Tibial artery (tissue), 4 donors: ENCODE measurements around the gene TTC24.

Source experiments
- DNase-seq, 2 donors: peaks; one replicate each; pipeline ENCODE4 v3.0.0-alpha.2; 2019
- H3K27ac ChIP-seq, 2 donors: fragments of 200-600 bp; sonication (generic) in 1 of 2; 1 replicate in 1 of 2; 2 replicates in 1 of 2; pipeline ENCODE4 v1.5.1; 2018 to 2019; ENCODE audit warnings: mild to moderate bottlenecking in 1 of 2
- H3K27me3 ChIP-seq, 2 donors: fragments of 200-600 bp; sonication (generic) in 1 of 2; one replicate each; pipeline versions ENCODE4 v1.5.1 to v1.6.0; 2016 to 2019
- H3K36me3 ChIP-seq, 3 donors: fragments of 200-600 bp; sonication (generic) in 2 of 3; one replicate each; pipeline ENCODE4 v1.5.1; 2016 to 2019; ENCODE audit warnings: mild to moderate bottlenecking in 2 of 3
- H3K4me1 ChIP-seq, 4 donors: fragments of 200-600 bp; sonication (generic) in 2 of 4; 1 replicate in 3 of 4; 2 replicates in 1 of 4; pipeline ENCODE4 v1.5.1; 2016 to 2019
- H3K4me3 ChIP-seq, 2 donors: fragments of 200-600 bp; sonication (generic) in 1 of 2; 1 replicate in 1 of 2; 2 replicates in 1 of 2; pipeline ENCODE4 v1.5.1; 2018 to 2019; ENCODE audit warnings: mild to moderate bottlenecking in 2 of 2
- H3K9me3 ChIP-seq, 3 donors: fragments of 200-600 bp; sonication (generic) in 1 of 3; one replicate each; pipeline ENCODE4 v1.5.1; 2016 to 2019
- intact Hi-C: fragments of 100-400 bp; cut with DNase I; formaldehyde crosslinking; loops from one replicate; pipeline ENCODE4 v1.15.0; 2023; ENCODE audit warnings: low total_unique reads
- TF ChIP-seq, protein P1 (sequence below), 2 experiments: fragments of 200-600 bp in 1 of 2; fragments of 450-650 bp in 1 of 2; IDR thresholded peaks; one replicate each; pipeline ENCODE4 v1.5.1; 2017 to 2019; ENCODE audit warnings: antibody characterized with exemption in 2 of 2, mild to moderate bottlenecking in 1 of 2, moderate library complexity in 1 of 2

TTC24 gene

DNA sequence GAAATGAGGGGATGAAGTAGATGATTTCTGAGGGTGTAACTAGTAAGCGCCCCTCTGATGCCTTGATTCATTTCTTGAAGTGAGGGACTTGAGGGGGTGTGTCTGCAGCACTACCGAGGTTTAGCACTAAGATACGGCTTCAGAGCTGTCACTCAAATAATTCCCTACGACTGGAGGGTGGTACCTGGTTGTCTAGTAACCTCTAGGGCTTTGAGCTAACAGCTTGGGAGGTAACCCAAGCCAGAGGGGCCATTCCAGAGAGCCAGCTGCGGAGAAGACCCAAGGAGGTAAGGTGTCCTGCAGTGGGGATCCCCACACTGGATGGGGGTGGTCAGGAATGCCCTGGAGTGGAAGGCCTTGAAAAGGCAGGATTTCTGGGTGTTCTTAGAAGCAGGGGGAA is at the start of gene TTC24:
Gene TTC24, plus strand, starts transcription at position 252 of the 400 bp plus-strand sequence. CDS start 1,642 bp downstream, outside the sequence.
- H3K36me3 ChIP-seq, result no peaks in the 10 kb centered on the region
- intact Hi-C loops, result no loop called here
- TF ChIP-seq, protein P1, sequence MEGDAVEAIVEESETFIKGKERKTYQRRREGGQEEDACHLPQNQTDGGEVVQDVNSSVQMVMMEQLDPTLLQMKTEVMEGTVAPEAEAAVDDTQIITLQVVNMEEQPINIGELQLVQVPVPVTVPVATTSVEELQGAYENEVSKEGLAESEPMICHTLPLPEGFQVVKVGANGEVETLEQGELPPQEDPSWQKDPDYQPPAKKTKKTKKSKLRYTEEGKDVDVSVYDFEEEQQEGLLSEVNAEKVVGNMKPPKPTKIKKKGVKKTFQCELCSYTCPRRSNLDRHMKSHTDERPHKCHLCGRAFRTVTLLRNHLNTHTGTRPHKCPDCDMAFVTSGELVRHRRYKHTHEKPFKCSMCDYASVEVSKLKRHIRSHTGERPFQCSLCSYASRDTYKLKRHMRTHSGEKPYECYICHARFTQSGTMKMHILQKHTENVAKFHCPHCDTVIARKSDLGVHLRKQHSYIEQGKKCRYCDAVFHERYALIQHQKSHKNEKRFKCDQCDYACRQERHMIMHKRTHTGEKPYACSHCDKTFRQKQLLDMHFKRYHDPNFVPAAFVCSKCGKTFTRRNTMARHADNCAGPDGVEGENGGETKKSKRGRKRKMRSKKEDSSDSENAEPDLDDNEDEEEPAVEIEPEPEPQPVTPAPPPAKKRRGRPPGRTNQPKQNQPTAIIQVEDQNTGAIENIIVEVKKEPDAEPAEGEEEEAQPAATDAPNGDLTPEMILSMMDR (IDR thresholded peaks at IDR 0.05), result no peak
- H3K9me3 ChIP-seq, result no peaks in the 10 kb centered on the region
- no peak within 1 kb of the TSS for H3K27ac ChIP-seq
- H3K4me3 ChIP-seq, result no peak within 1 kb of the TSS
- H3K4me1 ChIP-seq, result no peaks in the 10 kb centered on the region
- H3K27me3 ChIP-seq, result no peaks in the 10 kb centered on the region
- no peak for DNase-seq

DNA sequence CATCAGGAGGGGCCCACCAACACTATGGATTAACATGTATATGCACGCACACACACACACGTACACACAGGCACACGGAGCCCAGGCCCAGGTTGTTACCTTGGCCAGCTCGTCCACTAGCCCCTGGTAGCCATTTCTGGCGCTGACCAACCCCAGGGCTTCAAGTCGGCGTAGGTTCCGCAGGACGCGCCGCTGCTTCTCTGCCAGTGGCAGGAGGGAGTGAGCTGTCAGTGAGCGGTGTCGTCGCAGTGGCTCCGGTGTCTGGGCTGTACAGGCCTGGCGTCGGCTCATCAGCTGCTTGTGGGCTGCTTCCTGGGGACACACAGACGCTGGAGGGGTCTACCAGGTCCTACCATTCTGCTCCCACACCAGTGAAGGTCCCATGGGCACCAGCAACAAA is 49.5 kb upstream of the TTC24 start:
- Histone ChIP-seq H3K27me3 (no peaks in the 10 kb centered on the region), H3K4me3 (no peak overlapping the region), H3K36me3 (no peaks in the 10 kb centered on the region), H3K27ac (no peak overlapping the region), H3K4me1 (no peaks in the 10 kb centered on the region), H3K9me3 (no peaks in the 10 kb centered on the region)
- DNase-seq, result no peak
- TF ChIP-seq, protein P1 (IDR thresholded peaks at IDR 0.05), result no peak
- intact Hi-C loops, result no loop called here

DNA sequence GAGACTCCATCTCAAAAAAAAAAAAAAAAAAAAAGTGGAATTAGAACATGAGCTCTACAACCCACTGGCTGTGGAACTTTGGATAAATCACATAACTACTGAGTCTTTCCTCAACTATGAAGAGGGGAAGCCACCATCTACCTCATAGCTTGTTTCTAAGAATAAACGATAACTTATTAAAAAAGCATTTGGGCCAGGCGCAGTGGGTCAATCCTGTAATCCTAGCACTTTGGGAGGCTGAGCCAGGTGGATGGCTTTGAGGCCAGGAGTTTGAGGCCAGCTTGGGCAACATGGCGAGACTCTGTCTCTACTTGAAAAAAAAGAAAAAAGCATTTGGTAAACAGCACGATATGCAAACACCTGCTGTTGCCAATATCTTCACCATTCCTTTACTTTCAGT is 47.1 kb upstream of the TTC24 start:
- intact Hi-C loops, result no loop called here
- Histone ChIP-seq H3K27ac (no peak overlapping the region), H3K9me3 (no peaks in the 10 kb centered on the region), H3K4me3 (no peak overlapping the region), H3K4me1 (no peaks in the 10 kb centered on the region), H3K36me3 (no peaks in the 10 kb centered on the region), H3K27me3 (no peaks in the 10 kb centered on the region)
- DNase-seq, result no peak
- TF ChIP-seq, protein P1 (IDR thresholded peaks at IDR 0.05), result no peak

DNA sequence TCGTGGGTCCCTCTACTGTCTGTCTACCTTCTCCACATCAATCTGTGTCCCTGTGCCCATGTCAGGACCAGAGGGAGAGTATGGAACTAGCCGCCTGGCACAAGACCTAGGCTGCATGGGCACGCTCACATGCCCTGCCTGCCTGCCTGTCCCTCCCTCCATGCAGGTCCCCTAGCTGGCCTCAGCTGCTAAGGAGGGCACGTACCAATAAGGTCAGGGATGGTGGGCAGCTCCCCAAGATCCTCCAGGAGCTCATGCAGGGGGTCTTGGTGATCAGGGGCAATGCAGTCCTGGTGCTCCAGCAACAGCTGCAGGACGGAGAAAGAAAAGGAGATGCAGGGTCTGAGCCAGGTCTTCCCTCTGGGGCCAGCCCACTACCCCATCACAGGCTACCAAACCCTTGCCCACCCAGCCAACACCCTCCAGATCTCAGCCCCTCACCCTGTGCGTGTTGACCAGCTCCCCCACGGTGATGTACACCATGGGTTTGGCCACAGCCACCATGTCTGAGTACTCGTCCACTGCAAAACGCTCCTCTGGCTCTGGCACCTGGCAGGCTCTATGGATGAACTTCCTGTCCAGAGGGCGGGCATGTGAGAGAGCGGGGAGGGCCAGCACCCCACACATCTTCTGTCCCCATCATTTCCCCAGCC is 45.8 kb upstream of the TTC24 start:
- DNase-seq, result no peak
- Histone ChIP-seq H3K4me1 (no peaks in the 10 kb centered on the region), H3K36me3 (no peaks in the 10 kb centered on the region), H3K27ac (no peak overlapping the region), H3K4me3 (no peak overlapping the region), H3K9me3 (no peaks in the 10 kb centered on the region), H3K27me3 (no peaks in the 10 kb centered on the region)
- TF ChIP-seq, protein P1 (IDR thresholded peaks at IDR 0.05), result no peak
- intact Hi-C loops, result no loop called here

DNA sequence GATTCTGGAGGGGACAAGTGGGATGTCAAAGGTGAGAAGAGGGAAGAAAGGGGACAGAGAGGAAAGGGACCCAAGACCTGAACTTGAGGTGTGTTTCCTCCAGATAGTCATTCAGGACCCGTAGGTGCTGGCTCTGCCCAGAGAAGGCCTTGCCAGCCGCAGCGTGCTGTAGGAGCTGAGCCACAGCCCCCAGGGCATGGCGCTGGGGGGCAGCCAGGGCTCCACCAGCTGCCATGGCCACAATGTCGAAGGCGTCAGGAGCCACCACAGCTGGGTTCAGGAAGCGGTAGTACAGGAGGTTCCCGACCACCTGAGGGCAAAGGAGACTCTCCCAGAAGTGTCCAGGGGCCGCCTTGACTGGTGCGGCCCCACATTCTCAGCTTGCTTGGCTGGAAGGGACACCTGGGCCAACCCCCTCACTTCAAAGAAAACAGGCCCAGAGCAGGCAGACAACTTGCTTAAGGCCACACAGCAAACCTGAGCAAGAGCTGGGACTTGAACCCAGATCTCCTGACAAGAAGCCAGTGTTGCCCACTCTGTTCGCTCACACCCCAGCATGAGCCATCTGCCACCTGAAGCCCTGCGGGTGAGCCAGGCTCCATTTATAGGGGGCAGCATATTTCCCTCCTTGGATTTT is 45.0 kb upstream of the TTC24 start:
- Histone ChIP-seq H3K36me3 (no peaks in the 10 kb centered on the region), H3K4me1 (no peaks in the 10 kb centered on the region), H3K27me3 (no peaks in the 10 kb centered on the region), H3K4me3 (no peak overlapping the region), H3K27ac (no peak overlapping the region), H3K9me3 (no peaks in the 10 kb centered on the region)
- DNase-seq, result no peak
- intact Hi-C loops, result no loop called here
- TF ChIP-seq, protein P1 (IDR thresholded peaks at IDR 0.05), result no peak
